Ishikawa (cell line): ENCODE measurements around the gene DOCK3.

Experiments used
- CEBPB ChIP-seq: IDR thresholded peaks from 2 replicates; pipeline ENCODE4 v1.6.1; 2012
- CREB1 ChIP-seq: IDR thresholded peaks from 2 replicates; pipeline ENCODE4 v1.6.1; 2012; ENCODE audit warnings: low read depth
- EGR1 ChIP-seq: IDR thresholded peaks from 2 replicates; pipeline ENCODE4 v1.6.1; 2012
- EP300 ChIP-seq: IDR thresholded peaks from 2 replicates; pipeline ENCODE4 v1.6.1; 2012; ENCODE audit warnings: borderline replicate concordance
- FOXM1 ChIP-seq: IDR thresholded peaks from 2 replicates; pipeline ENCODE4 v1.6.1; 2012; ENCODE audit warnings: low read depth, borderline replicate concordance
- NFIC ChIP-seq: IDR thresholded peaks from 2 replicates; pipeline ENCODE4 v1.6.1; 2012
- RAD21 ChIP-seq: IDR thresholded peaks from 2 replicates; pipeline ENCODE4 v1.6.1; 2012; ENCODE audit warnings: low read depth
- TAF1 ChIP-seq: IDR thresholded peaks from 2 replicates; pipeline ENCODE4 v1.6.1; 2012; ENCODE audit warnings: low read depth, mild to moderate bottlenecking
- TCF12 ChIP-seq: IDR thresholded peaks from 2 replicates; pipeline ENCODE4 v1.6.1; 2012; ENCODE audit warnings: low read depth
- TEAD4 ChIP-seq: IDR thresholded peaks from 2 replicates; pipeline ENCODE4 v1.6.1; 2012
- YY1 ChIP-seq: IDR thresholded peaks from 2 replicates; pipeline ENCODE4 v1.6.1; 2012; ENCODE audit warnings: low read depth
- ZBTB7A ChIP-seq: IDR thresholded peaks from 2 replicates; pipeline ENCODE4 v1.6.1; 2012; ENCODE audit warnings: low read depth
- TF ChIP-seq, protein P1 (sequence below): IDR thresholded peaks from 2 replicates; pipeline ENCODE4 v1.6.1; 2012
- TF ChIP-seq, protein P2 (sequence below): IDR thresholded peaks from 2 replicates; pipeline ENCODE4 v1.6.1; 2012
- TF ChIP-seq, protein P3 (sequence below): IDR thresholded peaks from 2 replicates; pipeline ENCODE4 v1.6.1; 2012; ENCODE audit warnings: low read depth, mild to moderate bottlenecking

DOCK3 gene

DNA sequence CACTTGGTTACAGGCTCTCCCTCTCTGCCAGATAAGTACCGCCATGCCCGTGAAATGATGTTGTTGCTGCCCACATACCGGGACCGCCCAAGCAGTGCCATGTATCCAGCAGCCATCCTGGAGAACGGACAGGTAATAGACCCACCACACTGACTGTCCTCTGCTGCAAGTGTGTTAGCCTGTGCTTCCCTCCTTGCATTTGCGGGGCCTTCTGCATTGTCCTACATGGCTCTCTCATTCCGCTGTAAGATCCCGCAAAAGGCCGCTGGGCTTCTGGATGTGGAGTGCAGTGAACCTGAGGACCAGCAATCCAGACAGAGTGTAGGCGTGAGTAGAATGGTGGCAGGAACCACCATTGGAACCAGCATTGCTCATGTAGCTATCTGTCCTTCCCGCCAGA is 699.7 kb downstream of the DOCK3 start:
- TF ChIP-seq, protein P1, sequence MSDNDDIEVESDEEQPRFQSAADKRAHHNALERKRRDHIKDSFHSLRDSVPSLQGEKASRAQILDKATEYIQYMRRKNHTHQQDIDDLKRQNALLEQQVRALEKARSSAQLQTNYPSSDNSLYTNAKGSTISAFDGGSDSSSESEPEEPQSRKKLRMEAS = no peak
- TF ChIP-seq, protein P2, sequence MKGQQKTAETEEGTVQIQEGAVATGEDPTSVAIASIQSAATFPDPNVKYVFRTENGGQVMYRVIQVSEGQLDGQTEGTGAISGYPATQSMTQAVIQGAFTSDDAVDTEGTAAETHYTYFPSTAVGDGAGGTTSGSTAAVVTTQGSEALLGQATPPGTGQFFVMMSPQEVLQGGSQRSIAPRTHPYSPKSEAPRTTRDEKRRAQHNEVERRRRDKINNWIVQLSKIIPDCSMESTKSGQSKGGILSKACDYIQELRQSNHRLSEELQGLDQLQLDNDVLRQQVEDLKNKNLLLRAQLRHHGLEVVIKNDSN = no peak
- TF ChIP-seq EGR1 = no peak
- no peak for TF ChIP-seq TAF1
- TF ChIP-seq CEBPB = no peak
- TF ChIP-seq EP300 = no peak
- no peak for TF ChIP-seq TCF12
- TF ChIP-seq FOXM1 = no peak
- no peak for TF ChIP-seq TEAD4
- TF ChIP-seq NFIC = no peak
- no peak for TF ChIP-seq ZBTB7A
- TF ChIP-seq YY1 = no peak
- TF ChIP-seq CREB1 = no peak
- no peak for TF ChIP-seq RAD21
- TF ChIP-seq, protein P3, sequence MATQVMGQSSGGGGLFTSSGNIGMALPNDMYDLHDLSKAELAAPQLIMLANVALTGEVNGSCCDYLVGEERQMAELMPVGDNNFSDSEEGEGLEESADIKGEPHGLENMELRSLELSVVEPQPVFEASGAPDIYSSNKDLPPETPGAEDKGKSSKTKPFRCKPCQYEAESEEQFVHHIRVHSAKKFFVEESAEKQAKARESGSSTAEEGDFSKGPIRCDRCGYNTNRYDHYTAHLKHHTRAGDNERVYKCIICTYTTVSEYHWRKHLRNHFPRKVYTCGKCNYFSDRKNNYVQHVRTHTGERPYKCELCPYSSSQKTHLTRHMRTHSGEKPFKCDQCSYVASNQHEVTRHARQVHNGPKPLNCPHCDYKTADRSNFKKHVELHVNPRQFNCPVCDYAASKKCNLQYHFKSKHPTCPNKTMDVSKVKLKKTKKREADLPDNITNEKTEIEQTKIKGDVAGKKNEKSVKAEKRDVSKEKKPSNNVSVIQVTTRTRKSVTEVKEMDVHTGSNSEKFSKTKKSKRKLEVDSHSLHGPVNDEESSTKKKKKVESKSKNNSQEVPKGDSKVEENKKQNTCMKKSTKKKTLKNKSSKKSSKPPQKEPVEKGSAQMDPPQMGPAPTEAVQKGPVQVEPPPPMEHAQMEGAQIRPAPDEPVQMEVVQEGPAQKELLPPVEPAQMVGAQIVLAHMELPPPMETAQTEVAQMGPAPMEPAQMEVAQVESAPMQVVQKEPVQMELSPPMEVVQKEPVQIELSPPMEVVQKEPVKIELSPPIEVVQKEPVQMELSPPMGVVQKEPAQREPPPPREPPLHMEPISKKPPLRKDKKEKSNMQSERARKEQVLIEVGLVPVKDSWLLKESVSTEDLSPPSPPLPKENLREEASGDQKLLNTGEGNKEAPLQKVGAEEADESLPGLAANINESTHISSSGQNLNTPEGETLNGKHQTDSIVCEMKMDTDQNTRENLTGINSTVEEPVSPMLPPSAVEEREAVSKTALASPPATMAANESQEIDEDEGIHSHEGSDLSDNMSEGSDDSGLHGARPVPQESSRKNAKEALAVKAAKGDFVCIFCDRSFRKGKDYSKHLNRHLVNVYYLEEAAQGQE = no peak

DNA sequence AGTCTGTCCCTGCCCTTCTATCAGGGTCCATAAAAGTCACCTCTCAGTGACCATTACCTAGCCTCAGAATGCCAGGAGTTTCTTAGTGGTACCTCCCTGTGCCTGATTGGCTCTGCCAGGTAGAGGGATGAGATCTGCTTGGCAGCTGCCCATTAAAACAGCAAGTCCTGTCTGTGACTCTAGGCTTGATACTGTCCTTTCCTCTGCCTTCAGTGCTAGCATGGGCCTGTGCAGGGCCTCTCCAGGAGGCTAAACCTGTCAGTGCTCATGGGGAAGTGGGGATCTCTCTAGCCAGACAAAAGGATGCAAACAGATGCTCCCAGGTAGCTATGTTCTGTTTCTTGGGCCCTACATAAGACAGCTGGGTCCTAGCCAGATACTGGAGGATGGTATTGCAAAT is 700.4 kb downstream of the DOCK3 start:
- TF ChIP-seq CREB1 (no peak), NFIC (no peak), FOXM1 (no peak), TCF12 (no peak), ZBTB7A (no peak), RAD21 (no peak), EP300 (no peak), CEBPB (no peak), EGR1 (no peak), TEAD4 (no peak), TAF1 (no peak), YY1 (no peak)
- TF ChIP-seq, protein P3 = no peak
- TF ChIP-seq, protein P2 = no peak
- TF ChIP-seq, protein P1 = no peak

DNA sequence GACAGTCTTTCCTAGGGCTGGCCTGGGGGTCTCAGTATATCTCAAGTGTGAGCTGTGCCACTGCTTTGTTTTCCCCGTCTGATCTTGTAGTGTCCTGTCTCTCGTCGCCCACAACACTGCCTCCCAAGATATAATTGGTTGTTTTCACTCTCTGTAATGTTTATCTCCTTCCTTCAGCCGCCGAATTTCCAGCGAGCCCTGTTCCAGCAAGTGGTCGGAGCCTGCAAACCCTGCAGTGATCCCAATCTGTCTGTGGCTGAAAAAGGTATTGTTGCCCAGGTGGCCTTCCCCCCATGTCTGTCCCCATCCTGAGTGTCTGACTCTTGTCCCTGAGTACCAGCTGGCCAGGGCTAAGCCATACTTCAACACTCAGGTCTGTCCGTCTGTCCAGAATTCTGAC is 700.8 kb downstream of the DOCK3 start:
- TF ChIP-seq CEBPB (no peak), RAD21 (no peak), TEAD4 (no peak), NFIC (no peak), EGR1 (no peak), YY1 (no peak), ZBTB7A (no peak), EP300 (no peak), FOXM1 (no peak), TAF1 (no peak), TCF12 (no peak), CREB1 (no peak)
- TF ChIP-seq, protein P2 = no peak
- TF ChIP-seq, protein P1 = no peak
- TF ChIP-seq, protein P3 = no peak

DNA sequence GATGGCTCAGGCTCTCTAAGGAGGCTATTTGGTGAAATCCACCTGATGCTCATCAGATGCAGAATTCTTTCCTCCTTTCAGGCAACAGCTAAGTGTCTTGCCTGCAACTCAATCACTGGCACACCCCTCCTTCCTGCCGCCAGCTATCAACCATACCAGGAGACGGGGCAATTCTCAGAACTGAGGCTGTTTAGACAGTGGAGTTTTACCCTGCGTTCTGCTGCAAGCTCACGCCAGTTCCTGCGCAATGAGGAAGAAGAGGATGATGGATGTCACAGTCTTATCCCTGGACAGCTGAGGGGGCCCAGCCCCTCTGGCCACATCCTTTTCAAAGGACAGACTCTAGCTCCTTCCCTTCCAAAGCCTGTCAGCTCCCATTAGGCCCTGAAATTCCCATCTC is 703.3 kb downstream of the DOCK3 start:
- TF ChIP-seq, protein P2 = no peak
- TF ChIP-seq, protein P1 = no peak
- TF ChIP-seq CEBPB = no peak
- no peak for TF ChIP-seq ZBTB7A
- no peak for TF ChIP-seq RAD21
- TF ChIP-seq EGR1 = no peak
